ENCODE data around the gene KCNJ18.
"Not testable (repeated sequence)": the region's sequence is repeated elsewhere in the genome, so short reads cannot be mapped to it uniquely, and the experiment has no call there.

Gene KCNJ18

GRCh38 chr17:21691883-21692703 is at the start of gene KCNJ18:
Gene KCNJ18, plus strand, starts transcription at chr17:21692523. Its CDS starts 10,264 bp downstream, at chr17:21702787.
- DNase-seq = not testable (repeated sequence)

GRCh38 chr17:21648125-21648524 is 44.2 kb upstream of the KCNJ18 start:
- not testable (repeated sequence) for DNase-seq

- not testable (repeated sequence) for DNase-seq
These were observed 42.3 kb upstream of the KCNJ18 start for GRCh38 chr17:21650043-21650442.

GRCh38 chr17:21652049-21652448 is 40.3 kb upstream of the KCNJ18 start:
- DNase-seq = not testable (repeated sequence)

- not testable (repeated sequence) for DNase-seq
These were observed 39.1 kb upstream of the KCNJ18 start for GRCh38 chr17:21653211-21653610.

- not testable (repeated sequence) for DNase-seq
These were observed 35.6 kb upstream of the KCNJ18 start for GRCh38 chr17:21656518-21657309.

- not testable (repeated sequence) for DNase-seq
These were observed 32.7 kb upstream of the KCNJ18 start for GRCh38 chr17:21659635-21660034.

- DNase-seq = not testable (repeated sequence)
These were observed 30.9 kb upstream of the KCNJ18 start for GRCh38 chr17:21661455-21661854.

- not testable (repeated sequence) for DNase-seq
These were observed 29.2 kb upstream of the KCNJ18 start for GRCh38 chr17:21663166-21663565.

GRCh38 chr17:21663614-21664474 is 28.5 kb upstream of the KCNJ18 start:
- not testable (repeated sequence) for DNase-seq

GRCh38 chr17:21665171-21665570 is 27.2 kb upstream of the KCNJ18 start:
- DNase-seq = not testable (repeated sequence)

- not testable (repeated sequence) for DNase-seq
These were observed 26.3 kb upstream of the KCNJ18 start for GRCh38 chr17:21665935-21666493.

GRCh38 chr17:21666711-21667412 is 25.5 kb upstream of the KCNJ18 start:
- not testable (repeated sequence) for DNase-seq

- not testable (repeated sequence) for DNase-seq
These were observed 24.8 kb upstream of the KCNJ18 start for GRCh38 chr17:21667413-21668117.

GRCh38 chr17:21668118-21668488 is 24.2 kb upstream of the KCNJ18 start:
- DNase-seq = not testable (repeated sequence)

- DNase-seq = not testable (repeated sequence)
These were observed 23.4 kb upstream of the KCNJ18 start for GRCh38 chr17:21668746-21669508.

GRCh38 chr17:21669616-21670360 is 22.5 kb upstream of the KCNJ18 start:
- not testable (repeated sequence) for DNase-seq

GRCh38 chr17:21670361-21671155 is 21.8 kb upstream of the KCNJ18 start:
- not testable (repeated sequence) for DNase-seq

- DNase-seq = not testable (repeated sequence)
These were observed 20.9 kb upstream of the KCNJ18 start for GRCh38 chr17:21671437-21671836.

Data from stimulated activated CD4-positive, alpha-beta T cell treated with anti-CD3 and anti-CD28 coated beads, Interleukin-12 subunit alpha, Interleukin-12 subunit beta, amount 100 ng/mL, for 4 hours (primary cell).